Superior temporal gyrus (tissue), 1 donor: ENCODE results near the gene FIBCD1.

Source experiments
- DNase-seq: peaks from one replicate; pipeline ENCODE4 v3.0.0-alpha.2; 2016; ENCODE audit errors: extremely low spot score

Gene FIBCD1

DNA sequence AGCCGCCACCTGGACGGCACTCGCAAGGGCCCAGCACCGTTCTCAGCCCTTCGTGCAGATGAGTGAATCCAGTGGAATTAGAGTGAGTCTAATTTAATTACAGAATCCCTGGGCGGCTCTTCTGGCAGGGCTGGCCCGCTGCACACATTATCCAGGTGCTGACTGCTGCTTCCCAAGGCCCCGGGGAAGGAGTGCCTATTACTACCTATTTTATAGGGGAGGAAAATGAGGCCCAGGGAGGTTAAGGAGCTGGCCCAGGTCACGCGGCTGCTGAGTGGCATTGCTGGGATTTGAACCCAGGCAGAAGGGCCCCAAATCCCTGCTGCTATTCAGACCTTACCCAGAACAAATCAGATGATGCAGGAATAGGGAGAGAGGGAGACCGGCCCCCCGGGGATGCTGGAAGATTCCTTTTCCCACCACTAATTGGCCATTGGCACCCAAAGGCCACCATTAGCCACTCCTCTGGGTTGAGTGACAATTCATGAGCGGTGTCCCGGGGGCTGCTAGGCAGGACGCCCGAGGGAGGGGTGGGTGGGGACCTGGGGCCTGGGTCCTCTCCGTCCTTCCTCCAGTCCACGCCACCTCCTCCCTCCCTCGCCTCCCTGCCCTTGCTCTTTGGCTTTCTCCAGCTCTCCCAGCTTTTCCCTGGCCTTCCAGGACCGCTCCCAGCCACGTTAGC is 32.2 kb downstream of the FIBCD1 start:
- no peak for DNase-seq

- DNase-seq = no peak
These were observed 32.9 kb downstream of the FIBCD1 start for GRCh38 chr9:130905902-130906734.

GRCh38 chr9:130905125-130905901 is 33.7 kb downstream of the FIBCD1 start:
- no peak for DNase-seq

- DNase-seq = no peak
These were observed 34.7 kb downstream of the FIBCD1 start for GRCh38 chr9:130904070-130905044.

- DNase-seq = no peak
These were observed 35.6 kb downstream of the FIBCD1 start for GRCh38 chr9:130903194-130904069.

GRCh38 chr9:130902204-130903185 is 36.6 kb downstream of the FIBCD1 start:
- no peak for DNase-seq

- DNase-seq = no peak
These were observed 37.4 kb downstream of the FIBCD1 start for GRCh38 chr9:130901498-130902203.

DNA sequence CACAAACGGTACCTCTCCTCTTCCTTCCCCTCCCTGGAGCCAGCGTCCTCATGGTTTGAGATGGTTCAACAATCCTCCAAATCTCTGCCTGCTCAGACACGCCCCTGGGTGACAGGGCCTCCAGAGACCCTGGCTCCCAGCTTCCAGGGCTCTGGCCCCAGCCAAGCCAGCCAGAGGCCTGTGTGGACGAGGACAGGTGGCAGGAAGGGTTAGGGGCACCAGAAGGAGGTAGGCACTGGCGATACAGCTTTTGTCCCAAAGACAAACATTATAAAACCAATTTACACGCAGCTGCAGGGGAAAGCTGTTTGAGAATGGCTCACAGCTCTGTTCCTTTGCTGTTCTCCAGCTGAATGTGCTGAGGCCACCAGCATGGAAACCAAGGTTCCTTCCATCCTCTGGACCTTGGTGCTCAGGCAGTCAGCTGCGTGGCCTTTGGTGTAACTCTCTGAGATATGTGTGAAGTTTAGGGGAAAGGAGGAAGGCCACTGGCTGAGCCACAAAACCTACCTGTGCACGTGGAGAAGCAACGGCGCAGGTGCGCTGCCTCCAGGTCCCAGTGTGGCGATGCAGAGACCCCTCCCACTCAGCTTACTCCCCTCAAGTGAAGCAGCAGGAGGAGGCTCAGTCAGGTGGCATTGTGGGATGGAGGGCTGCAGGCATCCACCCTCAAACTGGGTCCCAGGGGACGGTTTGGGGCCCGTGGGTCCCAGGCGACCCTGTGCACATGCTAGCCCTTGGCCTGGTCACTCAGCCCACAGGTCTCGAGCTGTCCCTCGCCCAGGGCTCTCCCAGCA is 38.1 kb downstream of the FIBCD1 start:
- no peak for DNase-seq

DNA sequence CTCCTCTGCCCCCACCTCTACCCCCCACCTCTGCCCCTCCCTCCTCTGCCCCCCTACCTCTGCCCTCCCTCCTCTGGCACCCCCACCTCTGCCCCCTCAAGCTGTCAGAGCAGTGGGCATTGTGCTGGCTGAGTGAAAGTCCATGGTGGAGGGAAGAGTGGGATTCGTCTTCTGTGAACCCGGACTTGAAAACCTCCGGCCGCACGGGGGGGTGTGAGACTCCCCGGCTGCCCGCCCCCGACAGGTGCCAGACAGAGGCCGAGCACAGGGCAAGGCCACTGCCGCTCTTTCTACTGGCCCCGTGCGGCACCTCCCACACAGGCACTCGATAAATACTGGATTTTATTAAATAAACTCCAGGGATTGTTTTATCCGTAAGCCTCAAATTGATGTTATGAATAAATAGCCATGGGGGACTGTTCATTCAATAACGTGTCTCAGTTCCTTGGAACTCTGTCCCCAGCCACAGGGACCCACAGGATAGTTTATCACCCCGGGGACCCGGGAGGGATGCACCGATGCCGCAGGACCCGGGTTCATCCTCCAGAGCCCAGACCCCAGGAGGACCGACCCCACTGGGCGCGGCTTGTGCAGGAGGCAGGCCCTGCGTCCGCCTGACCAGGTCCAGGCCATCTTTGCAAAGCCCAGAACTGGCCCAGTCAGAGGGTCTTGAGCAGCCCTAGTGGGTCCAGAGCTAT is 39.8 kb downstream of the FIBCD1 start:
- no peak for DNase-seq

DNA sequence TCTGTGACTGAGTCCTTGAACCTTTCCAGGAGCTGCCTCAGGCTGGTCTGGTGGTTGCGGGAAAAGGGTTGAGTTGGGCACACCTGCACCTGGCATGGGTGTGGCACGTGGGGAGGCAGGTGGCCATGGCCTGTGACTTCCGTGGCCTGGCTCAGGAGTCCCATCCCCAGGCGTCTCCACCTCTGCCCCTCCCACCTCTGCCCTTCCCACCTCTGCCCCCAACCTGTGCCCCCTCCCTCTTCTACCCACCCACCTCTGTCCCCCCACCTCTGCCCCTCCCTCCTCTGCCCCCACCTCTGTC is 40.5 kb downstream of the FIBCD1 start:
- no peak for DNase-seq

DNA sequence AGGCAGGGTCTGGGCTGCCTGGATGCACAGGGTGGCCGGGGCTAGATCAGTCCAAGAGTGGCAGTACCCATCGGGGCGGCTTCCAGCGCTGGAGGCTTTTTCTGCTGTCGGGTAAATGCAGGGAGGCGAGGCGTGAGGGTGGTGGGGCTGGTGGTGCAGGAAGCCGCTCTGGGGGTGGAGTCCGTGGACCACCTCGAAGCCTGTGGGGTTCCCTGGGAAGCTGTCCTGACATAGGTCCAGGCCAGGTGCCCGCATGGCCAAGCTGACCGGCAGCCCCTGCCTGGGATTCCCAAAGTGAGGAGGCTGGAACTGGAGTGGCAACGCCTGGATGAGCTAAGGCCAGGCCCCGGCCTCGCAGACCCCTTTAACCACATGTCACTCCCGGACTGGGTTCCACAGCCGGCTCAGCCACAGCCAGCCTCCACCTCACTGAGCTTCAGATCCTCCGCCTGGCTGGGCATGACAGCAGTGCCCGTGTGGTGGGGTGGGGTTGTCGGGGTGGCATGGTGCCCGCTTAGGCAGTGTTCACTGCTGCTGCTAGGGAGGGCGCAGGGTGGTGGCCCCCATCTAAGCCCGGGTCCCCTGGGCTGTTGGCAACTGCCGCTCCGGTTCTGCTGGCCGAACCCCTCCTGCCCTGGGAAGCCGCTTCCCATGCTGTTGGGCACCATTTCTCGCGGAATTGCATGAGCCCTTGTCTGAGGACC is 41.0 kb downstream of the FIBCD1 start:
- no peak for DNase-seq

DNA sequence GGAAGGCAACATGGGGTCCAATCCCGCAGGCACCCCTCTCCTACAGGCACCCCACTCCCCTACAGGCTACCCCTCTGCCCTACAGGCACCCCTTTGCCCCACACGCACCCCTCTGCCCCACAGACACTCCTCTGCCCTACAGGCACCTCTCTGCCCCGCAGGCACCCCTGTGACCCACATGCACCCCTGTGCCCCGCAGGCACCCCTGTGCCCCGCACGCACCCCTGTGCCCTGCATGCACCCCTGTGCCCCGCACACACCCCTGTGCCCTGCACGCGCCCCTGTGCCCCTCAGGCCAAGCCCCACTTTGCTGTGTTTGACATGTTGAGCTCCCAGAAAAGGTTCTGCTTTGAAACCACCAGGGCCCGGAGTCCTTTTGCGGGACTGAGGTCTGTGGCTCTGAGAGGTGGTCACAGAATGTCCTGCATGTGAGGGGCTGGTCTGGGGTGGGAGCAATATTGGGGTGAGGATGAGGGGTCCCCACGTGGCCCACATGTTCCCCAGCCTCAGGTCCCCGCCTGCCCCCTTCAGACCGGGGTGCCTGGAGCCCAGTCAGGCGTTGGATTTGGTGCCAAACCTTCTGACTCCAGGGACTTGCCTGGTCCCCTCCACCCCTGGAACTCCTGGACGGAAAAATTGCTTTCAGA is 41.8 kb downstream of the FIBCD1 start:
- no peak for DNase-seq

GRCh38 chr9:130896233-130897014 is 42.6 kb downstream of the FIBCD1 start, which contains the start of gene QRFP:
Gene QRFP (minus strand): TSS chr9:130896812. CDS start chr9:130893838, 2,974 bp downstream.
- no peak for DNase-seq

- no peak for DNase-seq
These were observed 43.4 kb downstream of the FIBCD1 start for GRCh38 chr9:130895481-130896232.
